ENCODE results near the gene CCDC12.

Gene CCDC12

GRCh38 chr3:46955157-46955556 is 21.4 kb downstream of the CCDC12 start:
- no peak for DNase-seq

- no peak for DNase-seq
Observed at GRCh38 chr3:46954178-46954577, 22.4 kb downstream of the CCDC12 start.

- no peak for DNase-seq
Observed at GRCh38 chr3:46953234-46954010, 23.1 kb downstream of the CCDC12 start.

DNA sequence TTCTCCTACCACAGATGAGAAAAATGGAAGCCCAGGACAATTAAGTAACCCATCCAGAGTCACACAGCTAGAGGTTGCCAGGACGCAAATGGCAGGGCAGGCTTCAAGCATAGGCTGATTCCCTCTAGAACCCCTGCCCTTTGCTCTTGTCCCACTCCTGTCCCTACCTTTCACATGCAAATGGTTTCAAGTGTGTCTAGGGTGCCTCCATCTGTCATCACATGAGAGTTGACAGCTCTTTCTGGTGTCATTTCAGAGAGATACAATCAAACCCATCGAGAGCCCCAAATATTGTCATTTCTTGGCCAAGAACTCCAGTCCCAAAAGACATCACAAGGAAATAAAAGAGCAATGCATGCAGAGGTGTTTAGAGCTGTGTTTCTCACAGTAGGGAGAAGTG is 23.7 kb downstream of the CCDC12 start:
- no peak for DNase-seq

- DNase-seq = no peak
Observed at GRCh38 chr3:46950650-46951241, 25.8 kb downstream of the CCDC12 start.

GRCh38 chr3:46950177-46950576 is 26.4 kb downstream of the CCDC12 start:
- DNase-seq = no peak

DNA sequence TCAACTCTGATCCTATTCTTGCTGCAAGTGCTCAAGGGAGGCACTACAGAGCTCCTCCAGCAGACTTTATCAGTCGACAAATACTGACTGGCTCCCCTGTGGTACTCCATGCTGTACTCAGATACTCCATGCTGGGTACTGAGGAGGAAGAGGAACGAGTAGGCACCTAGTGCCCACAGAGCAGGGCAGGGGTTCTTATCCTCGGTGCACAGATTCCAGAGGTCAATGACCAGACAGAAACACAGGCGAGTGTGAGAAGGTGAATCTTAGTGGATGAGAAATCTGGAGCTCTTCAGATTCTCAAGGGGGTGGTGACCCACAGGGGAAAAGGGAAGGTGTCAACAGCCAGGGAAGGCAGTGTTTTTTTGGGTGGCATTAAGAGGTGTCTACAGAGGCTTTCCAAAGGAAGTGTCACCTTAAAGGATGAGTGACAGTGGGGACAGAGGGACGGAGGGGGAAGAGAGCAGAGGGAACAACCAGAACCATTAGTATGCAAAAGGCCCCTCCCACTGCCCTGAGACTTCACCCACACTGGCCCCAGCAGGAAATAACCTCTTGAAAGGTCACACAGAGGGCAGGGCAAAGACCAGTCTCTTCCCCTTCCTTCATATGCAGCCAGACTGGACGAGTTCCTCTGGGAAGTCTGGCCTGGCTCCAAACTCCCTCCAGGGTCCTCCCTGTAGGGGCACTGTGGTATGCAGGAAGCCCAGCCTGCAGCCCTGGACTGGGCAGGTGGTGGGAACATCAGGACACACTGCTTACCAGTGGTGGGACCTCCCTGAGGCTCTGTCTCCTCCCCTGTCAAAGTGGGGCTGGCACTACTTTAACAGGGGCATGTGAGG is 27.5 kb downstream of the CCDC12 start:
- no peak for DNase-seq

DNA sequence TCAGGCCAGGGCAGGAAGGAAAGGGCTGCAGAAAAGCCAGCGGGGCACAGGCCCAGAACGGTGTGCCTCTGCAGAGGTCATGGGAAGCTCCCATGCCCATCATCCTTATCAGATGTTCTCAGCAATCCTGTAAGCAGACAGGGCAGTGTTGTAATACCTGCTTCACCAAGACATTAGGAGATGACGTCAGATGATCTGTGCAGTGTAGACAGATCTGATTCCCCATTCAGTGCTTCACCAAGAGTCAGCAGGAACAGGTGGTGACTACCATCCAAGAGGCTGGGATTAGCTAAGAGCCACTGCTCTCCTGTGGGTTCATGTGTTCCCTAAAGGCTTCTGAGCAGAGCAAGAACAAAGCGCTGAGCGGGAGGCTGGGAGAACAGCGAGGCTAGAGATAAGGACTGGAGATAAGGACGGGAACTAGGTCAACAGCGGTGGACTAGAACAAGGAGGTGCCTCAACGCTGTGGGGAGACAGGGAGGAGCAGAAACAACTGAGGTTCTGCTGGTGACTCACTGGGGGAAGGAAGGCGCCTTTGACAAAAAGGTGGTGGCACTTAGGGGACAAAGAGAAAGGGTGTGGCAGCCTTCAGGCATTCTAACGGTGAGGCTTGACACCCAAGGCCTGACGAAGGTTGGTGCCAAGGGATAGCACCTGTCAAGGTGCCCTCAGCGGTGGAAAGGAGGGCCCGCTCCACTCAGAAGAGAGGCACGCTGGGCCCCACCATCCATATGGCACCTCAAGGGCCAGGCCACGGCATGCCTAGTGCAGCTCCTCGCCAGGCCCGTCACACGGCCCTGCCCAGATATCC is 28.4 kb downstream of the CCDC12 start:
- no peak for DNase-seq

DNA sequence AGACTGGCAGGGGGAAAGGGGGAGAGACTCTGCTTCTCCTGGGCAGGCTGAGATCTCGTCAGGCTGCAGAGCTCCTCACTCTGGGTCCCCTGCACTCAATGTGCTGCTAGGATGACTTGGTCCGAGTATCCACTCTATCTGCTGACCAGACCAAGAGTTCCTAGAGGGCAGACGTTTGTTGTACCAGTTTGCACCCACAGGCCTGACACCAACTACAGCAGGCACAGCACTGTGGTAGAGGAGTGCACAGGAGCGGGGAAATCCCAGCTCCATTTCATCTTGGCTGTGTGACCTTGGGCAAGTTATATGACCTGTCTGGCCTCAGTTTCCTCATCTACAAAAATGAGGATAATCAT is 29.0 kb downstream of the CCDC12 start:
- no peak for DNase-seq

GRCh38 chr3:46946856-46947545 is 29.5 kb downstream of the CCDC12 start:
- DNase-seq = no peak

GRCh38 chr3:46946416-46946815 is 30.1 kb downstream of the CCDC12 start:
- no peak for DNase-seq

GRCh38 chr3:46944191-46944590 is 32.4 kb downstream of the CCDC12 start:
- no peak for DNase-seq

DNA sequence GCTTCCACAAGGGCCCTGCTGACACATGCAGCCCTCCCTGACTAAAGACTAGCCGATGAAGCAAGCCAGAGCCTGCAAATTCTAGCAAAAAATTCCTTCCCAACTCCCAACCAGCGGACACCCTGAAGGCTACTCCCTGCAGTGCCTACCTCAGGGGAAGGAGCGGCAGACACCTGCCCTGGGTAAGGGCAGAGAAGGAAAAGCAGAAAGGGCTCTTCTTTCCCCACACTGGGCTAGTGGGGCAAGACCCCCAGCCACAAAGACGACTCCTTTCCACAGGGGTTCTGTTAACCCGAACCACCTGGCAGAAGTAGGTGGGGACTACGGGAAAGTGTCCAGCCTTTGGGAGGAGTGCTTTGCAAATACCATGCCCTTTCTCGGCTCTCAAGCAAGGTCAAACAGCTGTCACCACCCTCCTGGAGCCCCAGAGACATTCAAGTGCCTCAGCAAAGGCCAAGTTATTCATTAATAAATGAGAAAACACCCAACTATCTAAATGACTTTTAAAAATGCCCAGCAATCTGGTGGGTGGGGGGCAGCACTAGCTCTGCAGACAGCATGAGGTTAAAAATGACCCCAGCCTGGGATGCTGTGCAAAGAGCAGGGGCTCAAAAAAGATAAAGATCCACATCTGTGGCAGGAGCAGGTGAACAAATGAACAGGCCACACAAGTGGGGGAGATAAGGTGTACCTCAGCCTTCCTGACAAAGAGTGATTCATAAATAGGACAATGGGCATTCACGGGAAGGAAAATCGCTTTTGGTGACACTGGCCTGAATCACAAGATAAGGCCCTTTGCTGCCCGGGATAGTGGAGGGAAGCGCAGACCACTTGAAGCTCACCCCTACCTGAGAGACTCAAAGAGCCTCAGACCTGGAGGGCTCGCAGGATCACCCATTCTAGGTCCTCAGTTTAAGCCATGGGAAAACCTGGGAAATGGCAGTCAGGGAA is 33.0 kb downstream of the CCDC12 start:
- no peak for DNase-seq

DNA sequence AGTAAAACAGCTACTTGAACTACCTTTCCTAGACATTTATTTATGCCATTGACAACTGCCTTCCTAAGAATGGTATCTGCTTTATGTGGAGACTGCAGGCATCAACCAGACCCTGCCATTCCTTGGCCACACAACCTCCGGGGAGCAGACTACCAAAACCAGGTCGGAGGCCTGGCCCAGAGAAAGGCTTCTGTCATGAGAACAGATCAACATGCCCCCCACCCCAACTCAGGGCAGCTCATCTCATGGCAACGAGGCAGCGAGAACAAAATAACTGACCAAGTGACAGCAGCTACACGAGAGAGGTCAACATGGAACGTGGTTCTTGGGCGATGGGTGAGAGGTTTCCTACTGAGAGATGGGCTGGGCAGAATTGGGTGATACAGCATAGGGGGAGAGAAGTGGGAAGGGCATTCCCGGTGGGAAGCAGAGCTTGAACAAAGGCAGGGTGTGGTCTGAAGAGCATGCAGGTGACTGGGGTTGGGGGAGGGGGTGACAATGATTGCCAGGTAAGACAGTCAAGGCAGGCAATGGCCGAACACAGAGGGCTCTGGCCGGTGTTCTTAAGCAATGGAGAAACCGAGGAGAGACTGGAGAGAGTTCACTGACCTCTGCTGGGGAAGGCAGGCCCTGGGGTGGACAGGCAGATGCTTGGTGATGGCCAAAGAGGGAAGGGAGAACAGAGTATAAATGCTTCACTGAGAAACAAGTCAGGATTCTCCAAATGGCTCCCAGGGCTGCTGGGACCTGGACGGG is 33.9 kb downstream of the CCDC12 start:
- no peak for DNase-seq

- DNase-seq = no peak
Observed at GRCh38 chr3:46942076-46942475, 34.5 kb downstream of the CCDC12 start.

- DNase-seq = no peak
Observed at GRCh38 chr3:46939578-46940445, 36.7 kb downstream of the CCDC12 start.

DNA sequence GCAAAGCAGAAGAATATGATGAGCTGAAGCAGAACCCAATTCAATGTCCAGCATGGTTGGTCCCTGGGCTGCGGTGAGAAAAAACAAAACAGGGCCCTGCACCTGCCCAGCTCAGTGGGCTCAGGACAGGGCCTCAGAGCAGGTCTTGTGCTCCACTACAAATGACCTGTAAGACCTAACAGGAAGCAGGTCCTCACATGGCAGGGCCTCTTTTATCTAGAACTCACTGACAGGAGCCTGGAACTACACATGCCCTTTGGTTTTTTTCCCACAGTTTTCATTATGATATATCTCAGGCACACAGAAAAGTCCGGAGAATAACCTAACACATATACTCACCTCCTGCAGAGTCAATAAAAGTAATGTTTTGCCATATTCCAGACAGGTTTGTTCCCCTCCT is 38.4 kb downstream of the CCDC12 start:
- no peak for DNase-seq

- DNase-seq = no peak
Observed at GRCh38 chr3:46936733-46937250, 39.8 kb downstream of the CCDC12 start.

- DNase-seq = no peak
Observed at GRCh38 chr3:46935989-46936558, 40.5 kb downstream of the CCDC12 start.
